ENCODE results near the gene B4GALT2. TPM values are rescaled to one million over a fixed set of nuclear protein-coding genes. Genes with fewer than 3 reads are reported as not detected.
A peak's percentile ranks its signal among the peaks of the same experiment; 100 is the strongest.

Gene B4GALT2
- total RNA-seq, 1 experiment from 2014 or later: 66.2 TPM

DNA sequence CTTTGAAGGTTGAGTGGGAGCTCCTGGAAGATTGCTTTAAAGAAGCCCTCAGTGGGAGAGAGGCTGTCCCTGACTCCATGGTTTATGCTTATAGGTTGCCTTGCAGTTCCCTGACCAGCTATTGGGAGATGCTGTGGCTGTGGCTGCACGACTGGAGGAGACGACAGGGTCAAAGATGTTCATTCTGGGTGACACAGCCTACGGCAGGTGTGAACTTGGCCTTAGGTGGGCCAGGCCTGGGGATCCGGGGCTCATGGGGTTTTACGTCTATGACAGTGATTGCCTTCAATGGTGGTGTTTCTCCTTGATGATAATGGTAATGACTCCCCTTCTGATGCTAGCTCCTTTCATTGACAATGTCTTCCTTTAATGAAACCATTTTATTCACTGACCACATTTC lies 8.5 kb upstream of the B4GALT2 start:
- H3F3A ChIP-seq (ENCODE audit: insufficient read depth, low read depth): peaks cover 31% of the 10 kb centered on the region
- peaks cover 15% of the 10 kb centered on the region for H3K4me1 ChIP-seq (replicated peaks; ENCODE audit: insufficient read depth)
- no peak overlapping the region for H3K27ac ChIP-seq
- H3K9me3 ChIP-seq (ENCODE audit: insufficient read depth, low read depth): no peaks in the 10 kb centered on the region
- 0 out of 2 replicates have a peak, but pooled peaks cover 6% of the 10 kb centered on the region for H3K36me3 ChIP-seq (ENCODE audit: low read depth)
- H4K20me1 ChIP-seq (ENCODE audit: insufficient read depth): no peaks in the 10 kb centered on the region
- H3K4me3 ChIP-seq: peak overlapping the region; percentile 100
- DNase-seq: no peak
- H3K4me2 ChIP-seq: peak overlapping the region; percentile 96
- TF ChIP-seq, protein P1, sequence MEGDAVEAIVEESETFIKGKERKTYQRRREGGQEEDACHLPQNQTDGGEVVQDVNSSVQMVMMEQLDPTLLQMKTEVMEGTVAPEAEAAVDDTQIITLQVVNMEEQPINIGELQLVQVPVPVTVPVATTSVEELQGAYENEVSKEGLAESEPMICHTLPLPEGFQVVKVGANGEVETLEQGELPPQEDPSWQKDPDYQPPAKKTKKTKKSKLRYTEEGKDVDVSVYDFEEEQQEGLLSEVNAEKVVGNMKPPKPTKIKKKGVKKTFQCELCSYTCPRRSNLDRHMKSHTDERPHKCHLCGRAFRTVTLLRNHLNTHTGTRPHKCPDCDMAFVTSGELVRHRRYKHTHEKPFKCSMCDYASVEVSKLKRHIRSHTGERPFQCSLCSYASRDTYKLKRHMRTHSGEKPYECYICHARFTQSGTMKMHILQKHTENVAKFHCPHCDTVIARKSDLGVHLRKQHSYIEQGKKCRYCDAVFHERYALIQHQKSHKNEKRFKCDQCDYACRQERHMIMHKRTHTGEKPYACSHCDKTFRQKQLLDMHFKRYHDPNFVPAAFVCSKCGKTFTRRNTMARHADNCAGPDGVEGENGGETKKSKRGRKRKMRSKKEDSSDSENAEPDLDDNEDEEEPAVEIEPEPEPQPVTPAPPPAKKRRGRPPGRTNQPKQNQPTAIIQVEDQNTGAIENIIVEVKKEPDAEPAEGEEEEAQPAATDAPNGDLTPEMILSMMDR (conservative IDR thresholded peaks at IDR 0.05): no peak
- no peak for TF ChIP-seq EZH2 (IDR thresholded peaks at IDR 0.05; ENCODE audit: low read depth)
- ChIA-PET POLR2A (ENCODE audit: unreplicated experiment) (no interaction called here), CTCF (interaction anchor here (0.6 to 1.3 kb wide), 6 partner anchors 25 to 757 kb away, joined by 3 to 8 read pairs (median 5); partner anchors contain the start of gene PTPRF)
- no peaks in the 10 kb centered on the region for H3K9me2 ChIP-seq (ENCODE audit: insufficient read depth)
- intact Hi-C loops (cut with micrococcal nuclease; ENCODE audit: unreplicated experiment): loop anchor here (10.0 kb wide), 1 partner anchor 266 kb away; the partner anchor contains the start of gene ST3GAL3
- no TSS peak for BruUV-seq (replicated peaks)
- peaks cover 25% of the 10 kb centered on the region for H3K79me2 ChIP-seq (ENCODE audit: low read depth)
- H3K27me3 ChIP-seq (ENCODE audit: insufficient read depth, low read depth): no peaks in the 10 kb centered on the region
- peak overlapping the region; percentile 86 for H2AFZ ChIP-seq

- H3K4me1 ChIP-seq (replicated peaks; ENCODE audit: insufficient read depth): peaks cover 19% of the 10 kb centered on the region
Measured at GRCh38 chr1:43970911-43971310, 8.1 kb upstream of the B4GALT2 start.

GRCh38 chr1:43971336-43971980 lies 7.6 kb upstream of the B4GALT2 start:
- Histone ChIP-seq H3K4me1 (replicated peaks; ENCODE audit: insufficient read depth) (peaks cover 24% of the 10 kb centered on the region), H3F3A (ENCODE audit: insufficient read depth, low read depth) (peaks cover 33% of the 10 kb centered on the region), H3K9me3 (ENCODE audit: insufficient read depth, low read depth) (no peaks in the 10 kb centered on the region), H2AFZ (no peak overlapping the region), H3K4me2 (peak overlapping the region; percentile 96; the same call in 1 of the 2 replicates), H3K79me2 (ENCODE audit: low read depth) (peaks cover 34% of the 10 kb centered on the region), H3K27me3 (ENCODE audit: insufficient read depth, low read depth) (no peaks in the 10 kb centered on the region), H4K20me1 (ENCODE audit: insufficient read depth) (no peaks in the 10 kb centered on the region), H3K4me3 (no peak overlapping the region), H3K36me3 (ENCODE audit: low read depth) (peaks cover 10% of the 10 kb centered on the region), H3K27ac (no peak overlapping the region), H3K9me2 (ENCODE audit: insufficient read depth) (no peaks in the 10 kb centered on the region)
- TF ChIP-seq, protein P1 (conservative IDR thresholded peaks at IDR 0.05): no peak
- TF ChIP-seq EZH2 (IDR thresholded peaks at IDR 0.05; ENCODE audit: low read depth): no peak
- intact Hi-C loops (cut with micrococcal nuclease; ENCODE audit: unreplicated experiment): loop anchor here (10.0 kb wide), 1 partner anchor 267 kb away; the partner anchor contains the start of gene ST3GAL3
- BruUV-seq (replicated peaks): no TSS peak
- POLR2A ChIA-PET (ENCODE audit: unreplicated experiment): no interaction called here
- CTCF ChIA-PET: interaction anchor here (0.6 to 0.9 kb wide), 2 partner anchors 26 to 756 kb away, joined by 3 to 6 read pairs; no protein-coding TSS in a partner anchor
- DNase-seq: no peak

More at GRCh38 chr1:43970911-43971310, 8.1 kb upstream of the B4GALT2 start:
- BruUV-seq (replicated peaks): no TSS peak
- Histone ChIP-seq H3K4me3 (peak overlapping the region; percentile 100; the same call in 1 of the 2 replicates), H2AFZ (no peak overlapping the region), H3K27me3 (ENCODE audit: insufficient read depth, low read depth) (no peaks in the 10 kb centered on the region), H3F3A (ENCODE audit: insufficient read depth, low read depth) (peaks cover 31% of the 10 kb centered on the region), H4K20me1 (ENCODE audit: insufficient read depth) (no peaks in the 10 kb centered on the region), H3K36me3 (ENCODE audit: low read depth) (0 out of 2 replicates have a peak, but pooled peaks cover 6% of the 10 kb centered on the region), H3K4me2 (peak overlapping the region; percentile 96), H3K9me3 (ENCODE audit: insufficient read depth, low read depth) (no peaks in the 10 kb centered on the region), H3K27ac (no peak overlapping the region), H3K9me2 (ENCODE audit: insufficient read depth) (no peaks in the 10 kb centered on the region), H3K79me2 (ENCODE audit: low read depth) (peaks cover 29% of the 10 kb centered on the region)
- DNase-seq: no peak
- POLR2A ChIA-PET (ENCODE audit: unreplicated experiment): no interaction called here
- intact Hi-C loops (cut with micrococcal nuclease; ENCODE audit: unreplicated experiment): loop anchor here (10.0 kb wide), 1 partner anchor 266 kb away; the partner anchor contains the start of gene ST3GAL3
- CTCF ChIA-PET: interaction anchor here (0.6 to 0.9 kb wide), 4 partner anchors 25 to 756 kb away, joined by 3 to 6 read pairs (median 4); partner anchors contain the start of gene PTPRF
- no peak for TF ChIP-seq EZH2 (IDR thresholded peaks at IDR 0.05; ENCODE audit: low read depth)
- TF ChIP-seq, protein P1 (conservative IDR thresholded peaks at IDR 0.05): no peak
